ENCODE results near the gene SORCS1. TPM values are rescaled to one million over a fixed set of nuclear protein-coding genes. Genes with fewer than 3 reads are reported as not detected.

The SORCS1 gene
- polyA plus RNA-seq, 1 experiment: 0.02 TPM

DNA sequence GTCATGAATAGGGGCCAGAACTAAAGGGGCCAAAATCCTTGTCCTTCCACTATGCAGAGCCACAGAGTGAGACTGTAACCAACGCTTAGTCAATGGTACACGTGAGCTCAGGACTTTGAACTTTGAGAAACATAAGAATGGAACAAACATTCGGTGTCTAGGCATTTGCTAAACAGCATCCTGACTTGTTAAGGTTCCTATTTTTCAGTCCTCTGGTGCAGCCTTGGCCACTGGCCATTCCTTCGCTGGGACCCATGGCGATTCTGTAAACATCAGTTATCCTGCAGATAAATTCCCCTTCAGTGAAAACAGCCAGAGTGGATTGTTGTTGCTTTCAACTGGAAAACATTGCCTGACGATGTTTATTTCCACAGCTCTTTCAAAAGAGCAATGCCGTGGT lies 266.8 kb downstream of the SORCS1 start:
- Histone ChIP-seq H3K27ac (ENCODE audit: low read depth, low read length) (no peak overlapping the region), H3K9me3 (ENCODE audit: control insufficient read depth, insufficient read depth, low read length) (peaks cover 20% of the 10 kb centered on the region), H3K27me3 (ENCODE audit: control insufficient read depth, insufficient read depth, low read length) (no peaks in the 10 kb centered on the region), H3K4me3 (ENCODE audit: low read depth, low read length) (no peak overlapping the region)
- ChIA-PET CTCF (no interaction called here), POLR2A (no interaction called here)
- DNase-seq (ENCODE audit: low read depth, low spot score): no peak
- TF ChIP-seq, protein P1, sequence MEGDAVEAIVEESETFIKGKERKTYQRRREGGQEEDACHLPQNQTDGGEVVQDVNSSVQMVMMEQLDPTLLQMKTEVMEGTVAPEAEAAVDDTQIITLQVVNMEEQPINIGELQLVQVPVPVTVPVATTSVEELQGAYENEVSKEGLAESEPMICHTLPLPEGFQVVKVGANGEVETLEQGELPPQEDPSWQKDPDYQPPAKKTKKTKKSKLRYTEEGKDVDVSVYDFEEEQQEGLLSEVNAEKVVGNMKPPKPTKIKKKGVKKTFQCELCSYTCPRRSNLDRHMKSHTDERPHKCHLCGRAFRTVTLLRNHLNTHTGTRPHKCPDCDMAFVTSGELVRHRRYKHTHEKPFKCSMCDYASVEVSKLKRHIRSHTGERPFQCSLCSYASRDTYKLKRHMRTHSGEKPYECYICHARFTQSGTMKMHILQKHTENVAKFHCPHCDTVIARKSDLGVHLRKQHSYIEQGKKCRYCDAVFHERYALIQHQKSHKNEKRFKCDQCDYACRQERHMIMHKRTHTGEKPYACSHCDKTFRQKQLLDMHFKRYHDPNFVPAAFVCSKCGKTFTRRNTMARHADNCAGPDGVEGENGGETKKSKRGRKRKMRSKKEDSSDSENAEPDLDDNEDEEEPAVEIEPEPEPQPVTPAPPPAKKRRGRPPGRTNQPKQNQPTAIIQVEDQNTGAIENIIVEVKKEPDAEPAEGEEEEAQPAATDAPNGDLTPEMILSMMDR (IDR thresholded peaks at IDR 0.05; ENCODE audit: low read depth, low read length): no peak

DNA sequence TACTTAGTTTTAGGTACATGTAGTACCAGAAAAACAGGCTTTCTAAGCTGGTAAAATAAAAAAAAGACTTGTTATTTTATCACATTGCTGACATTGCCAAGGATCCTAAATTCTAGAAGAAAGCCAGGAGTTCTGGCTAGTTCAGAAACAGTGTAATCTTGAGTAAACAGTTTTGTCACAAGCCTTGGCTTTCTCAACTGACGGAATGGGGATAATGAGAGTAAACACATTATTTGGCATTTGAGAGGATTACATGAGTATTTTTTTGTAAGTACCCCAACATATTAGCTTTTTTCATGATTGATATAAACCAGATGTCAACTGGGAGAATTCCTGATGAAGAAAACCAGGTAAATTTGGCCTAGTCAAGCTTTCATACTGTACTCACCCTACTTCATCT lies 269.8 kb downstream of the SORCS1 start:
- POLR2A ChIA-PET: no interaction called here
- no peak for DNase-seq (ENCODE audit: low read depth, low spot score)
- TF ChIP-seq, protein P1 (IDR thresholded peaks at IDR 0.05; ENCODE audit: low read depth, low read length): no peak
- peaks cover 15% of the 10 kb centered on the region for H3K9me3 ChIP-seq (ENCODE audit: control insufficient read depth, insufficient read depth, low read length)
- H3K27ac ChIP-seq (ENCODE audit: low read depth, low read length): no peak overlapping the region
- H3K4me3 ChIP-seq (ENCODE audit: low read depth, low read length): no peak overlapping the region
- CTCF ChIA-PET: no interaction called here
- no peaks in the 10 kb centered on the region for H3K27me3 ChIP-seq (ENCODE audit: control insufficient read depth, insufficient read depth, low read length)

GRCh38 chr10:106877574-106877973 lies 286.9 kb downstream of the SORCS1 start:
- ChIA-PET POLR2A (no interaction called here), CTCF (no interaction called here)
- Histone ChIP-seq H3K27ac (ENCODE audit: low read depth, low read length) (no peak overlapping the region), H3K9me3 (ENCODE audit: control insufficient read depth, insufficient read depth, low read length) (peaks cover 4% of the 10 kb centered on the region; the same call in 1 of the 2 replicates), H3K27me3 (ENCODE audit: control insufficient read depth, insufficient read depth, low read length) (no peaks in the 10 kb centered on the region), H3K4me3 (ENCODE audit: low read depth, low read length) (no peak overlapping the region)
- no peak for DNase-seq (ENCODE audit: low read depth, low spot score)
- TF ChIP-seq, protein P1 (IDR thresholded peaks at IDR 0.05; ENCODE audit: low read depth, low read length): no peak

DNA sequence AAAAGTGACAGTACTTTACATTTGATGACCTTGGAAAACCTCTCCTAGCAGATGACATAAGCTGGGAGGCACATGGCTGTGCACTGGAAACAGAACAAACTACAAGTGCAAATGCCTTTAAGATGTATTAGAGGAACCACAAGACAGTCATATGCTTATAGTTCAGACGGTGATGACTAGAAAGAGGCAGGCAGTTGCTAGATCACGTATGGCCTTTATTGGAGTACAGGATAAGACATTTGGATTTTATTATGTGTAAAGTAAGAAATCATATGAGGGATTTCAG lies 290.0 kb downstream of the SORCS1 start:
- H3K9me3 ChIP-seq (ENCODE audit: control insufficient read depth, insufficient read depth, low read length): peaks cover 2% of the 10 kb centered on the region; the same call in 1 of the 2 replicates
- no peak for DNase-seq (ENCODE audit: low read depth, low spot score)
- TF ChIP-seq, protein P1 (IDR thresholded peaks at IDR 0.05; ENCODE audit: low read depth, low read length): no peak

DNA sequence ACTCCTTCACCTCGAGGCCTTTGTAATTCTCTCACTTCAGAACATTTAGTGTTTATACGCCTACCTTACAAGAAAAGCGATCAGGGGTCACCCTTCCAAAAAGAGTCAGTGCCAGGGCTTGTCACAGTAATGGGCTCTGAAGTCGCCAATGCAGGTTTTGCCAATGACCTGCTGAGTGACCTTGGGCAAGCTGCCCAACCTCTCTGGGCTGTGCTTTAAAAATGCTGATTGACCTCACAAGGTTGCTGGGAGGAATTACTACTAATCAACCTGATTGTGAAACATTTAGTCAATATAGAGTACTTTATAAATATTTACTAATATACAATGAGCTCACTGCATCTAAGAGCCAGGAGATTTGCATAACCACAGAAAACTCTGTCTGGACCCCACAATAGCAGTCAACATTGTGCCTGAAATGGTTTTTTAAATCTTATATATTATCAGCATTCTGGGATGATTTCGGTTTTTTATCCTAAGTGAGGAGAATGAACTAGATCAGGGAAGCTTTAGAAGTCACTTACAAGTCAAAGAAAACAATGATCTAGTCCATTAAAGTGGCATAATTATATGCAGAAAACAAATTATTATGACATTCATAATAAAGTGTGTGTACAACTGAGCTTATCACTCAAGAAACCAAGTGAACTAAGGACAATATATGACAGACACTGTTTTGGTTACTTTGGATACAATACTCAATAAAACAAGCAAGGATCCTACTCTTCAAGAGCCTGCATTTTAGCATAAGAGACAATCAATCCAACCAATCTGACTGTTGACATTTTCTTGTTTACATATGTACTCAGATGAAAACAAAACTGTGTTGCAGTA lies 290.5 kb downstream of the SORCS1 start:
- POLR2A ChIA-PET: no interaction called here
- CTCF ChIA-PET: no interaction called here

More for the DNA sequence above, 290.0 kb downstream of the SORCS1 start:
- Histone ChIP-seq H3K27me3 (ENCODE audit: control insufficient read depth, insufficient read depth, low read length) (no peaks in the 10 kb centered on the region), H3K27ac (ENCODE audit: low read depth, low read length) (no peak overlapping the region), H3K4me3 (ENCODE audit: low read depth, low read length) (no peak overlapping the region)
- POLR2A ChIA-PET: no interaction called here
- CTCF ChIA-PET: no interaction called here

More for the DNA sequence above, 290.5 kb downstream of the SORCS1 start:
- Histone ChIP-seq H3K27me3 (ENCODE audit: control insufficient read depth, insufficient read depth, low read length) (no peaks in the 10 kb centered on the region), H3K27ac (ENCODE audit: low read depth, low read length) (no peak overlapping the region), H3K9me3 (ENCODE audit: control insufficient read depth, insufficient read depth, low read length) (no peaks in the 10 kb centered on the region; the same call in 1 of the 2 replicates), H3K4me3 (ENCODE audit: low read depth, low read length) (no peak overlapping the region)
- no peak for DNase-seq (ENCODE audit: low read depth, low spot score)
- TF ChIP-seq, protein P1 (IDR thresholded peaks at IDR 0.05; ENCODE audit: low read depth, low read length): no peak

Measured in AG04450 (cell line).